Astrocyte (in vitro differentiated cells and primary cell): Measurements from ENCODE around the gene CYB561D1.

Source experiments
- EZH2 ChIP-seq: IDR thresholded peaks from 2 replicates; pipeline ENCODE4 v1.6.1; 2012; ENCODE audit warnings: mild to moderate bottlenecking, low read length, inconsistent platforms; ENCODE audit not compliant: insufficient read depth
- TF ChIP-seq, protein P1 (sequence below): IDR thresholded peaks from 2 replicates; pipeline ENCODE4 v1.5.1; 2011; ENCODE audit warnings: low read depth, mild to moderate bottlenecking, inconsistent platforms, low read length, moderate library complexity; ENCODE audit not compliant: insufficient read depth

- TF ChIP-seq, protein P1, sequence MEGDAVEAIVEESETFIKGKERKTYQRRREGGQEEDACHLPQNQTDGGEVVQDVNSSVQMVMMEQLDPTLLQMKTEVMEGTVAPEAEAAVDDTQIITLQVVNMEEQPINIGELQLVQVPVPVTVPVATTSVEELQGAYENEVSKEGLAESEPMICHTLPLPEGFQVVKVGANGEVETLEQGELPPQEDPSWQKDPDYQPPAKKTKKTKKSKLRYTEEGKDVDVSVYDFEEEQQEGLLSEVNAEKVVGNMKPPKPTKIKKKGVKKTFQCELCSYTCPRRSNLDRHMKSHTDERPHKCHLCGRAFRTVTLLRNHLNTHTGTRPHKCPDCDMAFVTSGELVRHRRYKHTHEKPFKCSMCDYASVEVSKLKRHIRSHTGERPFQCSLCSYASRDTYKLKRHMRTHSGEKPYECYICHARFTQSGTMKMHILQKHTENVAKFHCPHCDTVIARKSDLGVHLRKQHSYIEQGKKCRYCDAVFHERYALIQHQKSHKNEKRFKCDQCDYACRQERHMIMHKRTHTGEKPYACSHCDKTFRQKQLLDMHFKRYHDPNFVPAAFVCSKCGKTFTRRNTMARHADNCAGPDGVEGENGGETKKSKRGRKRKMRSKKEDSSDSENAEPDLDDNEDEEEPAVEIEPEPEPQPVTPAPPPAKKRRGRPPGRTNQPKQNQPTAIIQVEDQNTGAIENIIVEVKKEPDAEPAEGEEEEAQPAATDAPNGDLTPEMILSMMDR = no peak
- no peak for TF ChIP-seq EZH2
These were observed 6.6 kb upstream of the CYB561D1 start for GRCh38 chr1:109487261-109487660.
